K562 (cell line): Measurements from ENCODE around the gene CSTPP1. TPM values are rescaled to one million over a fixed set of nuclear protein-coding genes. Genes with fewer than 3 reads are reported as not detected.

Experiments
- AFF4 ChIP-seq: sonication (generic); formaldehyde crosslinking; IDR thresholded peaks from 2 replicates; pipeline ENCODE4 v1.8.0; 2023; ENCODE audit warnings: mild to moderate bottlenecking, missing genetic modification reagents
- BRD9 ChIP-seq: fragments of 450-650 bp; IDR thresholded peaks from 2 replicates; pipeline ENCODE4 v1.6.1; 2018; ENCODE audit warnings: low read depth; ENCODE audit not compliant: partially characterized antibody
- CCAR2 ChIP-seq: fragments of 200-400 bp; formaldehyde crosslinking; IDR thresholded peaks from 2 replicates; pipeline ENCODE4 v1.6.1; 2017; ENCODE audit warnings: mild to moderate bottlenecking, low read depth, low read length
- CTBP1 ChIP-seq: fragments of 450-650 bp; IDR thresholded peaks from 2 replicates; pipeline ENCODE4 v1.6.1; 2016; ENCODE audit warnings: borderline replicate concordance
- CUX1 ChIP-seq: fragments of 200-800 bp; sonication (Bioruptor generic); IDR thresholded peaks from 2 replicates; pipeline ENCODE4 v1.6.1; 2016; ENCODE audit warnings: missing genetic modification characterization, missing compliant biosample characterization
- ELF2 ChIP-seq: fragments of 250-450 bp; sonication (Bioruptor Pico); IDR thresholded peaks from 2 replicates; pipeline ENCODE4 v1.5.0; 2021; ENCODE audit warnings: mild to moderate bottlenecking
- HDAC2 ChIP-seq: fragments of 450-650 bp; IDR thresholded peaks from 2 replicates; pipeline ENCODE4 v1.6.1; 2016; ENCODE audit warnings: mild to moderate bottlenecking
- HNRNPL ChIP-seq: fragments of 200-400 bp; formaldehyde crosslinking; IDR thresholded peaks from 2 replicates; pipeline ENCODE4 v1.6.1; 2017; ENCODE audit warnings: low read depth, mild to moderate bottlenecking, low read length
- MNT ChIP-seq, 2 experiments: fragments of 450-650 bp; conservative IDR thresholded peaks; 2 replicates each; pipeline ENCODE4 v1.6.1; 2017; ENCODE audit warnings: mild to moderate bottlenecking in 2 of 2, moderate library complexity in 2 of 2
- NBN ChIP-seq: fragments of 450-650 bp; IDR thresholded peaks from 2 replicates; pipeline ENCODE4 v1.6.1; 2016; ENCODE audit warnings: low read depth, mild to moderate bottlenecking
- NKRF ChIP-seq: fragments of 450-650 bp; IDR thresholded peaks from 2 replicates; pipeline ENCODE4 v1.6.1; 2016; ENCODE audit warnings: borderline replicate concordance
- ZNF395 ChIP-seq: fragments of 200-800 bp; sonication (Bioruptor generic); IDR thresholded peaks from 2 replicates; pipeline ENCODE4 v1.6.1; 2017; ENCODE audit warnings: missing genetic modification characterization, missing compliant biosample characterization
- polyA plus RNA-seq, 8 experiments: library from polyadenylated mRNA; depleted of rRNA in 4 of 8; stranded (reverse) in 5 of 8; unstranded in 3 of 8; fragments of >200 nt; fragmentation: Nextera tagmentation in 2 of 8; fragmentation: Illumina TruSeq in 1 of 8; extraction: Ambion mirVana in 2 of 8; extraction: Trizol in 1 of 8; gene quantifications; 2 replicates each; pipeline versions ENCODE4 v1.2.1 to v1.2.3, GENCODE V29; 2011 to 2014; ENCODE audit warnings: inconsistent platforms in 1 of 8, missing spikeins in 1 of 8
- total RNA-seq, 7 experiments: library from RNA; depleted of rRNA in 6 of 7; stranded (reverse); fragments of >200 nt in 6 of 7; fragmentation: Illumina TruSeq in 2 of 7; extraction: Trizol in 2 of 7; gene quantifications; 2 replicates each; pipeline versions ENCODE4 v1.2.1 to v1.2.3, GENCODE V29; 2011 to 2021; ENCODE audit warnings: low replicate concordance in 1 of 7

The CSTPP1 gene
- total and polyA plus RNA-seq, 9 of the 15 experiments (the other 6 are each of a cell fraction or from before 2014, with no cell fraction given): 6.5 to 17.8 (median 9.2) TPM

GRCh38 chr11:47177229-47177845 lies 240.8 kb downstream of the CSTPP1 start (continued):
- peak; percentile 89 to 94 for TF ChIP-seq MNT (conservative IDR thresholded peaks at IDR 0.05)
- TF ChIP-seq AFF4 (CRISPR knock-in tag): 0 out of 2 replicates have a peak, but pooled peaks have one; percentile 56
- 0 out of 2 replicates have a peak, but pooled peaks have one; percentile 52 for TF ChIP-seq CCAR2
- TF ChIP-seq NBN: 0 out of 2 replicates have a peak, but pooled peaks have one; percentile 36
- TF ChIP-seq HDAC2: peak; percentile 72; the same call in 1 of the 2 replicates
- no peak for TF ChIP-seq CUX1 (CRISPR knock-in tag)
- 0 out of 2 replicates have a peak, but pooled peaks have one; percentile 50 for TF ChIP-seq CTBP1
- TF ChIP-seq NKRF: peak; percentile 88
- TF ChIP-seq ELF2 (CRISPR knock-in tag): no peak
- 0 out of 2 replicates have a peak, but pooled peaks have one; percentile 21 for TF ChIP-seq ZNF395 (CRISPR knock-in tag)
- TF ChIP-seq BRD9: peak; percentile 74
- TF ChIP-seq HNRNPL: no peak; the same call in 1 of the 2 replicates
